Measurements from ENCODE around the gene LNX2. TPM values are rescaled to one million over a fixed set of nuclear protein-coding genes. Genes with fewer than 3 reads are reported as not detected.
"Not testable (repeated sequence)": the region's sequence is repeated elsewhere in the genome, so short reads cannot be mapped to it uniquely, and the experiment has no call there.

Gene LNX2
- total RNA-seq, 1 donor from 2014 or later: 13.5 TPM

GRCh38 chr13:27636589-27637288 lies 16.4 kb upstream of the LNX2 start:
- no peak for ATAC-seq

- ATAC-seq: no peak
Measured at GRCh38 chr13:27635266-27635665, 14.9 kb upstream of the LNX2 start.

- ATAC-seq: no peak
Measured at GRCh38 chr13:27634791-27635190, 14.5 kb upstream of the LNX2 start.

- peak; percentile 93 for ATAC-seq
Measured at GRCh38 chr13:27634231-27634630, 13.9 kb upstream of the LNX2 start.

- ATAC-seq: no peak
Measured at GRCh38 chr13:27632648-27633047, 12.3 kb upstream of the LNX2 start.

GRCh38 chr13:27632214-27632613 lies 11.9 kb upstream of the LNX2 start:
- no peak for ATAC-seq

GRCh38 chr13:27631665-27632064 lies 11.3 kb upstream of the LNX2 start:
- no peak for ATAC-seq

GRCh38 chr13:27631156-27631555 lies 10.8 kb upstream of the LNX2 start:
- no peak for ATAC-seq

GRCh38 chr13:27628766-27629165 lies 8.4 kb upstream of the LNX2 start:
- ATAC-seq: not testable (repeated sequence)

- no peak for ATAC-seq
Measured at GRCh38 chr13:27628081-27628480, 7.8 kb upstream of the LNX2 start.

GRCh38 chr13:27627380-27627779 lies 7.1 kb upstream of the LNX2 start:
- no peak for ATAC-seq

GRCh38 chr13:27625839-27626238 lies 5.5 kb upstream of the LNX2 start:
- ATAC-seq: no peak

GRCh38 chr13:27624071-27624470 lies 3.7 kb upstream of the LNX2 start:
- no peak for ATAC-seq

- ATAC-seq: no peak
Measured at GRCh38 chr13:27622881-27623280, 2.6 kb upstream of the LNX2 start.

GRCh38 chr13:27622102-27622820 lies 1.9 kb upstream of the LNX2 start:
- ATAC-seq: no peak

- peak; percentile 86 for ATAC-seq
Measured at GRCh38 chr13:27621366-27622101, 1.2 kb upstream of the LNX2 start, which contains the start of gene POLR1D. TSS of gene POLR1D (plus strand) at chr13:27621892. CDS start at chr13:27621984, 92 bp downstream.

- peak; percentile 25 for ATAC-seq
Measured at GRCh38 chr13:27621116-27621365, 712 bp upstream of the LNX2 start.

- peak; percentile 35 for ATAC-seq
Measured at GRCh38 chr13:27619728-27620376, 477 bp downstream of the LNX2 start.

- no peak for ATAC-seq
Measured at GRCh38 chr13:27619093-27619727, 1.1 kb downstream of the LNX2 start.

GRCh38 chr13:27617881-27618321 lies 2.4 kb downstream of the LNX2 start:
- ATAC-seq: peak; percentile 27

GRCh38 chr13:27613628-27614027 lies 6.7 kb downstream of the LNX2 start:
- no peak for ATAC-seq

GRCh38 chr13:27607125-27607524 lies 13.2 kb downstream of the LNX2 start:
- peak; percentile 52 for ATAC-seq

Measured in esophagus mucosa (tissue), 1 donor.